Keratinocyte (primary cell): ENCODE measurements around the gene CENPA. TPM values are rescaled to one million over a fixed set of nuclear protein-coding genes. Genes with fewer than 3 reads are reported as not detected.

ENCODE experiments used
- DNase-seq: peaks from one replicate; pipeline ENCODE4 v3.0.0-alpha.2; 2011; ENCODE audit warnings: low read depth, missing footprints, low spot score
- FAIRE-seq: peaks from 2 replicates; lab custom pipeline; 2011; peaks lifted over from hg19 to GRCh38; lab: Jason Lieb, UNC
- H2AFZ ChIP-seq: 2 replicates; pipeline ENCODE4 v1.6.0; 2012; ENCODE audit warnings: low read length, control low read depth, inconsistent platforms; ENCODE audit not compliant: control insufficient read depth
- H3K27ac ChIP-seq: 2 replicates; pipeline ENCODE4 v1.5.1; 2011; ENCODE audit warnings: low read length; ENCODE audit not compliant: control insufficient read depth, insufficient read depth
- H3K27me3 ChIP-seq: 3 replicates; pipeline ENCODE4 v1.6.0; 2011; ENCODE audit warnings: low read length; ENCODE audit not compliant: control insufficient read depth, insufficient read depth; ENCODE audit errors: extremely low read depth
- H3K36me3 ChIP-seq, 2 experiments: 2 replicates in 1 of 2; 3 replicates in 1 of 2; pipeline ENCODE4 v1.5.1; 2011; ENCODE audit warnings: low read length in 2 of 2, mild to moderate bottlenecking in 1 of 2; ENCODE audit not compliant: control insufficient read depth in 2 of 2, insufficient read depth in 2 of 2; ENCODE audit errors: extremely low read depth in 1 of 2
- H3K4me1 ChIP-seq: 3 replicates; pipeline ENCODE4 v1.5.1; 2011; ENCODE audit warnings: low read length; ENCODE audit not compliant: control insufficient read depth, insufficient read depth; ENCODE audit errors: extremely low read depth
- H3K4me2 ChIP-seq: 3 replicates; pipeline ENCODE4 v1.6.0; 2011; ENCODE audit warnings: low read depth, low read length; ENCODE audit not compliant: control insufficient read depth, insufficient read depth; ENCODE audit errors: extremely low read depth
- H3K4me3 ChIP-seq, 3 experiments: fragments of 200-600 bp in 1 of 3; sonication (generic) in 1 of 3; 2 replicates in 2 of 3; 3 replicates in 1 of 3; pipeline ENCODE4 v1.5.1; 2011 to 2016; ENCODE audit warnings: low read length in 3 of 3, mild to moderate bottlenecking in 3 of 3, control low read depth in 2 of 3, inconsistent platforms in 1 of 3, low read depth in 1 of 3, mixed read lengths in 1 of 3, mixed run types in 1 of 3, moderate library complexity in 1 of 3; ENCODE audit not compliant: control insufficient read depth in 2 of 3, insufficient read depth in 2 of 3; ENCODE audit errors: extremely low read depth in 1 of 3
- H3K79me2 ChIP-seq: 2 replicates; pipeline ENCODE4 v1.6.0; 2012; ENCODE audit warnings: low read length; ENCODE audit not compliant: control insufficient read depth, insufficient read depth
- H3K9ac ChIP-seq: 3 replicates; pipeline ENCODE4 v1.6.0; 2011; ENCODE audit warnings: low read length; ENCODE audit not compliant: control insufficient read depth, insufficient read depth; ENCODE audit errors: extremely low read depth
- H3K9me1 ChIP-seq: 3 replicates; pipeline ENCODE4 v1.6.0; 2011; ENCODE audit warnings: low read length; ENCODE audit not compliant: control insufficient read depth, insufficient read depth; ENCODE audit errors: extremely low read depth
- H3K9me3 ChIP-seq: 2 replicates; pipeline ENCODE4 v1.5.1; 2012; ENCODE audit warnings: low read depth, low read length; ENCODE audit not compliant: control insufficient read depth
- H4K20me1 ChIP-seq: 3 replicates; pipeline ENCODE4 v1.6.0; 2011; ENCODE audit warnings: low read length; ENCODE audit not compliant: control insufficient read depth, insufficient read depth; ENCODE audit errors: extremely low read depth
- EZH2 ChIP-seq: IDR thresholded peaks from one replicate; pipeline ENCODE4 v1.6.1; 2012; ENCODE audit warnings: inconsistent platforms, mild to moderate bottlenecking, low read length, moderate library complexity
- dilution Hi-C: fragments of 300-500 bp; cut with MboI; formaldehyde crosslinking; loops from one replicate; pipeline ENCODE4 v1.7.0; 2020; ENCODE audit warnings: low sequenced_read_pairs; ENCODE audit not compliant: extremely low pct_ligation_motif_present
- polyA plus RNA-seq, 5 experiments: library from polyadenylated mRNA; depleted of rRNA in 3 of 5; stranded (reverse) in 3 of 5; stranded (forward) in 1 of 5; unstranded in 1 of 5; fragments of >200 nt; gene quantifications; 1 replicate in 1 of 5; 2 replicates in 3 of 5; 3 replicates in 1 of 5; pipeline versions ENCODE4 v1.2.1 to v1.2.3, GENCODE V29; 2011 to 2012; ENCODE audit warnings: missing spikeins in 2 of 5, low read depth in 1 of 5, low replicate concordance in 1 of 5
- TF ChIP-seq, protein P1 (sequence below), 3 experiments: IDR thresholded peaks in 1 of 3; conservative IDR thresholded peaks in 1 of 3; optimal IDR thresholded peaks in 1 of 3; 2 replicates in 2 of 3; 3 replicates in 1 of 3; pipeline versions ENCODE3 to v1.5.1; 2011; ENCODE audit warnings: low read length in 3 of 3, mild to moderate bottlenecking in 3 of 3, moderate library complexity in 2 of 3, control low read depth in 1 of 3, inconsistent platforms in 1 of 3; ENCODE audit not compliant: insufficient read depth in 2 of 3; ENCODE audit errors: extremely low read depth in 1 of 3

Gene CENPA
- polyA plus RNA-seq, 1 donor (not counting 4 experiments of a cell fraction or from before 2014, with no cell fraction given): 12.4 TPM

DNA sequence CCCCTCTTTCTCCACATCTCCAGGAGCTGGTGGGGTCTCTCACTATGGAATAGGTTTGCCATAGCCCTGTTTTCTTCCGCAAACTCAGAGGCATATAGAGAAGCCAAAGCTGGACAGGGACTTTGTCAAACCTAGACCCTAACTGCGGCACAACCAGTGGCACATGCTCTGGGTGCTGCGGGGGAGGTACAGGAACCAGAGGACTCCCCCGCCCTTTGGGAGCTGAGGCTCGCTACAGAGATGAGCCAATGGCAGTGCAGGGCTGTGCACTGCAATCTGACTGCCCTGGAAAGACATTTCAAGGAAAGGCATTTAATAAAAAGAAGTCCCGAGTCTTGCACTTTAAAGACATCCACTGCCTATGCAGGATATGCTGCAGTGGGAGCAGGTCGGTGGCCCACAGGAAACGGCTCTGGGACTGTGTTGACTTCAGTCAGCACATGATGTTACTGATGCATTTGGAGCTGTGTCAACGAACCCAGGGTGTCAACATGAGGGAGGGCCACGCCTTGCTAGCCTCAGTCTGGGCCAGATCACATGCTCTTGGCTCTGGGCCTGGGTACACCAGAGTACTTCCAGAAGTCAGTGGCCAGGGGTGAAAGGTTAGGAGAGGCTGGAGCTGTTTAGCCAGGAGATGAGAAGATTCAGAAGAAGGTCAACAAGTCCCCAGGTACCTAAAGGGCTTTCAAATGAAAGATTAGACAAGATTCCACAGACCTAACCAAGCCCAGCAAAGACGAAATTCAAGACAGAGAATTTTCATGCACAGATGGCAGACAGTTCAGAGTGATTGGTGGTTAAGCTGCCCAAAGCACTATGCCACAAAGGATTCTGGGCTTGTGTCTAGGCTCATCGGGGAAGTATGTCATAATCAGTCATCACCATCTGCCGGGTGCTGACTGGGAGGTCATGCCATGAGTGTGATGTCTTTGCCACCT is 13.5 kb upstream of the CENPA start:
- H2AFZ ChIP-seq: no peak overlapping the region
- TF ChIP-seq EZH2: no peak
- TF ChIP-seq, protein P1, sequence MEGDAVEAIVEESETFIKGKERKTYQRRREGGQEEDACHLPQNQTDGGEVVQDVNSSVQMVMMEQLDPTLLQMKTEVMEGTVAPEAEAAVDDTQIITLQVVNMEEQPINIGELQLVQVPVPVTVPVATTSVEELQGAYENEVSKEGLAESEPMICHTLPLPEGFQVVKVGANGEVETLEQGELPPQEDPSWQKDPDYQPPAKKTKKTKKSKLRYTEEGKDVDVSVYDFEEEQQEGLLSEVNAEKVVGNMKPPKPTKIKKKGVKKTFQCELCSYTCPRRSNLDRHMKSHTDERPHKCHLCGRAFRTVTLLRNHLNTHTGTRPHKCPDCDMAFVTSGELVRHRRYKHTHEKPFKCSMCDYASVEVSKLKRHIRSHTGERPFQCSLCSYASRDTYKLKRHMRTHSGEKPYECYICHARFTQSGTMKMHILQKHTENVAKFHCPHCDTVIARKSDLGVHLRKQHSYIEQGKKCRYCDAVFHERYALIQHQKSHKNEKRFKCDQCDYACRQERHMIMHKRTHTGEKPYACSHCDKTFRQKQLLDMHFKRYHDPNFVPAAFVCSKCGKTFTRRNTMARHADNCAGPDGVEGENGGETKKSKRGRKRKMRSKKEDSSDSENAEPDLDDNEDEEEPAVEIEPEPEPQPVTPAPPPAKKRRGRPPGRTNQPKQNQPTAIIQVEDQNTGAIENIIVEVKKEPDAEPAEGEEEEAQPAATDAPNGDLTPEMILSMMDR (optimal IDR thresholded peaks at IDR 0.05 in 1 of 3, IDR thresholded peaks at IDR 0.05 in 1 of 3, conservative IDR thresholded peaks at IDR 0.05 in 1 of 3; ENCODE audit: extremely low read depth in 1 of 3, insufficient read depth in 2 of 3, low read length in 3 of 3): no peak
- H4K20me1 ChIP-seq: peaks cover 22% of the 10 kb centered on the region
- H3K27ac ChIP-seq: peak overlapping the region; percentile 7
- dilution Hi-C loops: no loop called here
- DNase-seq: no peak
- H3K9me1 ChIP-seq: peaks cover 8% of the 10 kb centered on the region
- peaks cover 65% of the 10 kb centered on the region for H3K79me2 ChIP-seq
- peak overlapping the region; percentile 66 for H3K4me2 ChIP-seq
- no peak for FAIRE-seq
- no peak overlapping the region for H3K4me3 ChIP-seq
- no peak overlapping the region for H3K9ac ChIP-seq
- peaks cover 27 to 31% of the 10 kb centered on the region in 2 experiments for H3K36me3 ChIP-seq
- peaks cover 50% of the 10 kb centered on the region for H3K4me1 ChIP-seq
- no peaks in the 10 kb centered on the region for H3K27me3 ChIP-seq
- no peaks in the 10 kb centered on the region for H3K9me3 ChIP-seq

DNA sequence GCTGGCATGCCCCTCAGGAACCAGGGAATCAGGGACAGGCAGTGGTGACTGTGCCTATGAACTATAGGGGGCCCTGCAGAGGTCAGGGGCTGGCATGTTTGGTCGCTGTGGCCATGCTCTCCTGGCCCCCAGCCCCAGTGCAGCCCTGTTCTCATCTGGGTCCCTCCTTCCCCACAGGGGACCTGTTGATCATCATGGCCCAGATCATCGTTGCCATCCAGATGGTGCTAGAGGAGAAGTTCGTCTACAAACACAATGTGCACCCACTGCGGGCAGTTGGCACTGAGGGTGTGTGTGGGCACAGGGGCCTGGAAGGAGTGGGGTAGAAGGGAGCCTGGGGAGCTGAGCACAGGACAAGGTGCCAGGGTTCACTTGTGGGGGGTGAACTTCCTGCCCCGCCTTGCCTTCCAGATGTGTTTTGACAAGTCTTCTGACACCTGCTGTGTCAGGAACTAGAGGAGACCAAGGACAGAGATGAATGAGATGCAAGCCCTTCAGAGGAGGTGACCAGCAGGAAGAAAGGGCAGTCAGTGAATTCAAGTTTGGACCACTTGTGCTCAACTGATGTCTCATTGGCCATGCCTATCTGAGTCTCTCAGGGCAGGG is 9.6 kb upstream of the CENPA start:
- Histone ChIP-seq H3K4me2 (no peak overlapping the region), H3K9me3 (no peaks in the 10 kb centered on the region), H3K9me1 (peaks cover 6% of the 10 kb centered on the region), H3K27me3 (no peaks in the 10 kb centered on the region), H3K27ac (no peak overlapping the region), H4K20me1 (peaks cover 17% of the 10 kb centered on the region), H3K4me3 (no peak overlapping the region), H2AFZ (no peak overlapping the region), H3K79me2 (peaks cover 37% of the 10 kb centered on the region), H3K4me1 (peaks cover 21% of the 10 kb centered on the region), H3K36me3 (peaks cover 43 to 52% of the 10 kb centered on the region in 2 experiments), H3K9ac (no peak overlapping the region)
- no peak for DNase-seq
- FAIRE-seq: no peak
- TF ChIP-seq EZH2: no peak
- TF ChIP-seq, protein P1 (optimal IDR thresholded peaks at IDR 0.05 in 1 of 3, IDR thresholded peaks at IDR 0.05 in 1 of 3, conservative IDR thresholded peaks at IDR 0.05 in 1 of 3; ENCODE audit: extremely low read depth in 1 of 3, insufficient read depth in 2 of 3, low read length in 3 of 3): no peak
- dilution Hi-C loops: no loop called here
